Endothelial cell (in vitro differentiated cells): ENCODE measurements around the gene FETUB. TPM values are rescaled to one million over a fixed set of nuclear protein-coding genes. Genes with fewer than 3 reads are reported as not detected.
"Not testable (repeated sequence)": the region's sequence is repeated elsewhere in the genome, so short reads cannot be mapped to it uniquely, and the experiment has no call there.

Source experiments
- DNase-seq: peaks from one replicate; pipeline ENCODE4 v3.0.0; 2021; ENCODE audit warnings: low spot score
- H3K27ac Mint-ChIP-seq: one replicate; pipeline ENCODE4 v1.8.0; 2021; ENCODE audit warnings: mixed read lengths, inconsistent platforms; ENCODE audit not compliant: unreplicated experiment
- H3K27me3 Mint-ChIP-seq: one replicate; pipeline ENCODE4 v1.8.0; 2021; ENCODE audit warnings: mild to moderate bottlenecking, moderate library complexity, mixed read lengths, inconsistent platforms; ENCODE audit not compliant: unreplicated experiment
- H3K36me3 Mint-ChIP-seq: one replicate; pipeline ENCODE4 v1.8.0; 2021; ENCODE audit warnings: mild to moderate bottlenecking, low read depth, mixed read lengths, inconsistent platforms; ENCODE audit not compliant: unreplicated experiment
- H3K4me1 Mint-ChIP-seq: one replicate; pipeline ENCODE4 v1.8.0; 2021; ENCODE audit warnings: mild to moderate bottlenecking, mixed read lengths, inconsistent platforms; ENCODE audit not compliant: unreplicated experiment
- H3K4me3 Mint-ChIP-seq: one replicate; pipeline ENCODE4 v1.8.0; 2021; ENCODE audit warnings: mild to moderate bottlenecking, mixed read lengths, inconsistent platforms; ENCODE audit not compliant: unreplicated experiment
- H3K9me3 Mint-ChIP-seq: one replicate; pipeline ENCODE4 v1.8.0; 2021; ENCODE audit warnings: mixed read lengths, inconsistent platforms; ENCODE audit not compliant: unreplicated experiment
- total RNA-seq: library from RNA; stranded (reverse); fragmentation: NEBNext Ultra II Directional; extraction: Animal tissue kit (Norgen Biotek cat#: 25700); gene quantifications from one replicate; pipeline ENCODE4 v1.2.1, GENCODE V29; 2021; ENCODE audit not compliant: unreplicated experiment
- TF ChIP-seq, protein P1 (sequence below): fragments of 200-600 bp; sonication (generic); IDR thresholded peaks from one replicate; pipeline ENCODE4 v1.5.0; 2021; ENCODE audit warnings: antibody characterized with exemption; ENCODE audit not compliant: unreplicated experiment

FETUB gene
- total RNA-seq, 1 donor from 2014 or later = not detected

DNA sequence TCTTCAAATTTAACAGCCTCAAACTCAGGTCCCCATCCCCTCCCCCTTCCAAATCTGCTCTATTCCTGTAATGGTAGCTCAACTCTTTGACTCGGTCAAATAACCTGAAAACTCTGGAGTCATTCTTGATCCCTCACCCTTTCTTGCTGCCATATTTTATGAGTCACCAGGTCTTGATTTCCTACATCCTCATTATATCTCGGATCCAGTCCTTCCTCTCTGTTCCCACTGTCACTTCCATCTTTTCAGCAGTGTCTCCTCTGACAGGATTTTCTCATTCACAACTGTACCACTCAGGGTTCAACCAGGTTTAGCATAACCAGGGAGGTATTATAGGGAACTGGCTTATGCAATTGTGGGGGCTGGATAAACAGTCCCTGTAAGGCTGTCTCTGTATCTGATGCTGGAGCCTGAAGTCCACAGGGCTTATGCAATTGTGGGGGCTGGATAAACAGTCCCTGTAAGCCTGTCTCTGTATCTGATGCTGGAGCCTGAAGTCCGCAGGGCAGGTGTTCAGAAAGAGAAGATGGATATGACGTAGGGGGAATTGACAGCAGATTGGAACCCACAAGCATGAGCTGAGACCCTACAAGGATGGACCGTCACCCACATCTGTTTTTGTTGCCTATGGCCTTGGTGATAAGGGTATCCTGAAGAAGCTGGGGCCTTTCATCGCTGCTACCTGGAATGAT, 9.1 kb upstream of the FETUB start:
- H3K27me3 Mint-ChIP-seq = no peaks in the 10 kb centered on the region
- DNase-seq = no peak
- H3K9me3 Mint-ChIP-seq = no peaks in the 10 kb centered on the region
- H3K4me1 Mint-ChIP-seq = peaks cover 9% of the 10 kb centered on the region
- H3K27ac Mint-ChIP-seq = no peak overlapping the region
- TF ChIP-seq, protein P1, sequence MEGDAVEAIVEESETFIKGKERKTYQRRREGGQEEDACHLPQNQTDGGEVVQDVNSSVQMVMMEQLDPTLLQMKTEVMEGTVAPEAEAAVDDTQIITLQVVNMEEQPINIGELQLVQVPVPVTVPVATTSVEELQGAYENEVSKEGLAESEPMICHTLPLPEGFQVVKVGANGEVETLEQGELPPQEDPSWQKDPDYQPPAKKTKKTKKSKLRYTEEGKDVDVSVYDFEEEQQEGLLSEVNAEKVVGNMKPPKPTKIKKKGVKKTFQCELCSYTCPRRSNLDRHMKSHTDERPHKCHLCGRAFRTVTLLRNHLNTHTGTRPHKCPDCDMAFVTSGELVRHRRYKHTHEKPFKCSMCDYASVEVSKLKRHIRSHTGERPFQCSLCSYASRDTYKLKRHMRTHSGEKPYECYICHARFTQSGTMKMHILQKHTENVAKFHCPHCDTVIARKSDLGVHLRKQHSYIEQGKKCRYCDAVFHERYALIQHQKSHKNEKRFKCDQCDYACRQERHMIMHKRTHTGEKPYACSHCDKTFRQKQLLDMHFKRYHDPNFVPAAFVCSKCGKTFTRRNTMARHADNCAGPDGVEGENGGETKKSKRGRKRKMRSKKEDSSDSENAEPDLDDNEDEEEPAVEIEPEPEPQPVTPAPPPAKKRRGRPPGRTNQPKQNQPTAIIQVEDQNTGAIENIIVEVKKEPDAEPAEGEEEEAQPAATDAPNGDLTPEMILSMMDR = no peak
- no peaks in the 10 kb centered on the region for H3K36me3 Mint-ChIP-seq
- H3K4me3 Mint-ChIP-seq = no peak overlapping the region

DNA sequence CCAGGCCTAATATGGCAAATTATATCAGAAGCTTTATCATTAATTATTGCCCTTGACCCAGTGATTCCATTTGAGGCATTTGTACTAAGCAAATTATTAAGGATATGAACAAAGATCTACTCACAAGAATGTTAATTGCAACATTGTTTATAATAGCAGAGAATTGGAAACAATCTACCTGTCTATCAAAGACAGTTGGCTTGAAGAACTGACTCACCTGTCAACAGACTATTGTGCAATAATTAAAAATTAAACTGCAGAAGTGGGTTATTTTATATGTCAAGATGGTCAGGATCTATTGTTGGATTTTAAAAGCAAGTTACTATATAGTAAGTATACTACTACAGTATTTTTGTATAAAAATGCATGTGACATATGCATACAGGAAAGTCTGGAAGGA, 6.7 kb upstream of the FETUB start:
- DNase-seq = no peak
- TF ChIP-seq, protein P1 = no peak
- H3K9me3 Mint-ChIP-seq = no peaks in the 10 kb centered on the region
- no peaks in the 10 kb centered on the region for H3K36me3 Mint-ChIP-seq
- H3K27me3 Mint-ChIP-seq = peaks cover 4% of the 10 kb centered on the region
- no peak overlapping the region for H3K27ac Mint-ChIP-seq
- no peak overlapping the region for H3K4me3 Mint-ChIP-seq
- H3K4me1 Mint-ChIP-seq = peaks cover 9% of the 10 kb centered on the region

DNA sequence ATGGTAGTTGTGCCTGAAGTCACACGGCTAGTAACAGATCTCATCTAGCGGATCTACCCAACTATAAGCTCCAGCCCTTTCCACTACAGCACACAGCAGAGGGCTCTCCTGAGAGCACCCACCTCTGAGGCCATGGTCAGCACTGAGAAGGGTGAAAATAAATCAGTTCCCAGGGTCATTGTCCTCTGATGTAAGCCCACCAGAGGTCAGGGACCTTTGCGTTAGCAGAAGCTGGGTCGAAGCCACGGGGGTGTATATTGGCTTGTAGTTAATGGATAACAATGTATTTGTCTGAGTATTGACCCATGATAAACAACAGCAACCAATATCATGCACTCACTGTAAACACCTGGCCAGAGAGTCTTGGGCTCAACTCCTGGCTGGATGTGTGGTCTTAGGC, 6.0 kb upstream of the FETUB start:
- not testable (repeated sequence) for H3K27ac Mint-ChIP-seq, H3K27me3 Mint-ChIP-seq, H3K9me3 Mint-ChIP-seq, H3K4me1 Mint-ChIP-seq, H3K4me3 Mint-ChIP-seq, DNase-seq, H3K36me3 Mint-ChIP-seq

DNA sequence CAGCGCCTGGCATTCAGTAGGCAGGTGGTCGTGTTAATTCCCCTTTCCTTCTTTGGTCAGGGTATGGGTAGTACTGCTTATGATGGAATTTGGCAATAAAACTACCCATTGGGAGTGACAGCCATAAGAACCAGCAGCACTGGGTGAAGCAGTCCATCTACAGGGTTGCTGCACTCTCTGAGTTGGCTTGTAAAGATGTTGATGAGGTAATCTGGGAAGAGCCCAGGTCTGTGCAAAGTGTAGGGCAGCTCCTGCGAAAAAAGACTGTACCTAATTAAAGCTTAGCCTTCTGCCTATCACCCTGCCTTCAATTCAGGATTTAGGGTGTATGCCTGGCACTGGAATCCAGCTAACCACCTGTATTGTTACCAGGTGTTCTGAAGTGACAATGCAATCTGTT, 4.7 kb upstream of the FETUB start:
- no peaks in the 10 kb centered on the region for H3K36me3 Mint-ChIP-seq
- peaks cover 4% of the 10 kb centered on the region for H3K27me3 Mint-ChIP-seq
- H3K27ac Mint-ChIP-seq = no peak overlapping the region
- TF ChIP-seq, protein P1 = no peak
- DNase-seq = no peak
- no peaks in the 10 kb centered on the region for H3K9me3 Mint-ChIP-seq
- peaks cover 5% of the 10 kb centered on the region for H3K4me1 Mint-ChIP-seq
- H3K4me3 Mint-ChIP-seq = no peak overlapping the region

DNA sequence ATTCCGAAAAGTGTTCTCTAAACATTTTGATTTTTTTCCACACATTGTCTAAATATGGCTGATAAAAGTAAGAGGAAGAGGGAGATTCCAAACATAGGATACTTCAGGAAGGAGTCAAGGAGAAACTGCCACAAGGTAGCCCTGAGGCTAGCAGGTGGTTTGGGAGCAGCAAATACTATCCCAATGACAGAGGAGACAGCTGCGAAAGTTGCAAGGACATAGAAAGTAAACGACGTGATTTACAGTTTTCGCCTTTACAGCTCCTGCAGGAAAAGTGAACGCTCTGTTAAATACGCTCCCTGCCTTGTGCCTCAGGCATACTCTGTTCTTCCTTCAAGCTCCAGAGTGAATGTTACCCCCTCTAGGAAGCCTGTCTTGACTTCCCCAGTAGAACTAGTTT, 3.7 kb upstream of the FETUB start:
- no peak for DNase-seq
- peaks cover 4% of the 10 kb centered on the region for H3K27me3 Mint-ChIP-seq
- TF ChIP-seq, protein P1 = no peak
- no peaks in the 10 kb centered on the region for H3K9me3 Mint-ChIP-seq
- H3K27ac Mint-ChIP-seq = no peak overlapping the region
- no peaks in the 10 kb centered on the region for H3K36me3 Mint-ChIP-seq
- no peaks in the 10 kb centered on the region for H3K4me1 Mint-ChIP-seq
- H3K4me3 Mint-ChIP-seq = no peak overlapping the region
